Raji (cell line): Measurements from ENCODE around the gene OBP2A.

Source experiments
- POLR2A ChIP-seq: IDR thresholded peaks from 2 replicates; pipeline ENCODE4 v1.6.1; 2011; ENCODE audit warnings: low read depth, low read length, control low read depth; ENCODE audit not compliant: insufficient read depth

Gene OBP2A

GRCh38 chr9:135592625-135593024 is 46.7 kb downstream of the OBP2A start:
- TF ChIP-seq POLR2A, result no peak

GRCh38 chr9:135596211-135596610 is 50.3 kb downstream of the OBP2A start:
- no peak for TF ChIP-seq POLR2A
